IPS DF 4.7 (cell line): Measurements from ENCODE around the gene NUDT5.
"Not testable (repeated sequence)": the region's sequence is repeated elsewhere in the genome, so short reads cannot be mapped to it uniquely, and the experiment has no call there.

Source experiments
- DNase-seq: peaks from one replicate; pipeline ENCODE4 v3.0.0-alpha.2; 2013; ENCODE audit warnings: low spot score; ENCODE audit errors: extremely low read depth

Gene NUDT5

DNA sequence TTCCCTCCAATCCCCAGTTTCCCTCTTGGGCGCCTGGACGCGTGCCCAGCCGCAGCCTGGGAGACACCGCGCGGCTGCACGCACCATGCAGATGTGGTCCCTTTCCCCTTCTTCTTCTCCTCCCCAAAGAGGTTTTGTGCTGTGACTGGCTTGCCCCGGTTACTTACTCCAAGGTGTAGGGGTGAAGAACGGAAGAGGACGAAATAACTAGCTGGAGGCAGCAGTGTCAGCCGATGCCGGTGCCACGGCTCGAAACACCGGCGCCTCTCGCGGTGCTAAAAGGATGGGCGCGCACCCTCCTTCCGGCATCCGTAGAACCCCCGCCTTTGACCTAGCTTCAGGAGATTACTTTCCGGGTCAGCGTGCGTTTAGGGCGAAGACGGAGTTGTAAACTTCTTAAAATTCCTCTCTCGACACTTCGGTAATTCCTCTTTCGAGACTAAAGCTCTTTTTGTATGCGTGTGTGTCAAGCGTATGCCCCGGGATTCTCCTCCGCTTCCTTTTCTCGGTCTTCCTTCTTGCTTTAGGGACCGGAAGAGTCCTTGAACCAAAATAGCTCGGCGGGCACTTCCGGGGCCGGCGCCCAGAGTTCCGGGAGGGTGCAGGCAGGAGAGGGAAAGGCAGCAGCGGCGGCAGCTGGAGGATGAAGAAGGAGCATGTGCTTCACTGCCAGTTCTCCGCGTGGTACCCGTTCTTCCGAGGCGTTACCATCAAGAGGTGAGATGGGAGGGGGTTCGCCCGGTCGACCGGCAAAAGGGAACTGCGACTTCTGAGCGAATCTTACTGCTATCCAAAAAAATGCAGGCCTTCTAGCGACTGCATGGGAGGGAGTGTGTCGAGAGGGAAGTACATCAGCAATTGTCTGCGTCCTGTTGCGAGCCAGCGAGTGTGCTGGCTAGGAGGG lies at the start of gene NUDT5, which contains the start of gene CDC123:
Gene NUDT5, minus strand, starts transcription at position 289 of the 904 bp plus-strand sequence. CDS start 9,600 bp downstream, outside the sequence.
Gene CDC123, plus strand, starts transcription at position 586 of the 904 bp plus-strand sequence. Its CDS starts 58 bp downstream, at position 644.
- DNase-seq: peak; percentile 51

DNA sequence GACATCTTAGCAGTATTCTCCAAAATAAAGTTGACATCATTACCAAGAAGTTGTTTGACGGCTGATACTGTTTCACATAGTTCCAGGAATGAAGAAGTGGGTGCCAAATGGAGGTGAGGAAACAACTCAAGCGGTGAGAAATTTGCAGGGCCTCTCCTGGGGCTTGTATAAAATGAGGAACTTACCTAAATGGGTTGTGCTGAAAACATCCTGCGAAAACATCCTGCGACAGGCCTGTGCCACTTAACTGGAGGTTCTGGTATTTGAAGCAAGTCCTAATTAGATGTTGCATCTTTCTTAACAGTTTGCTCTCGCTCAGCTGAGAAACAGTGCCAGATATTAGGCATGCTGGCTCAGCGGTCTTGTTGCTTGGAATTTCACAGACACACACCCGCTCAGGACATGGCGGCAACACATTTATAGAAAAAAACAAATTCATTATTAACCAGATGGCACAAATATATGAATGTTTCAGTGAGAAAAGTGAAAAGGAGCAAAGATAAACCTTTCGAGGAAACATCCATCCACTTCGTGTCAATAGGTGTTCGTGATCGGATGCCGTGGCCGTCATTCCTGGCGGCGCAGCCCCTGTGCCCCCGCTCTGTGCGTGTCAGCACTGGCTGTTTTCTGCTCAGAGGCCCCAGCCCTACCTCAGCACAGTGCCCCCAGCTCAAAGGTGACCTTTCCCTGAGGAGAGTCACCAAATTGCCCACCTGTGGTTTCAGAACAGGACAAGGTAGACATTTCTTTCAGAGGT lies 48.4 kb upstream of the NUDT5 start:
- DNase-seq: no peak

DNA sequence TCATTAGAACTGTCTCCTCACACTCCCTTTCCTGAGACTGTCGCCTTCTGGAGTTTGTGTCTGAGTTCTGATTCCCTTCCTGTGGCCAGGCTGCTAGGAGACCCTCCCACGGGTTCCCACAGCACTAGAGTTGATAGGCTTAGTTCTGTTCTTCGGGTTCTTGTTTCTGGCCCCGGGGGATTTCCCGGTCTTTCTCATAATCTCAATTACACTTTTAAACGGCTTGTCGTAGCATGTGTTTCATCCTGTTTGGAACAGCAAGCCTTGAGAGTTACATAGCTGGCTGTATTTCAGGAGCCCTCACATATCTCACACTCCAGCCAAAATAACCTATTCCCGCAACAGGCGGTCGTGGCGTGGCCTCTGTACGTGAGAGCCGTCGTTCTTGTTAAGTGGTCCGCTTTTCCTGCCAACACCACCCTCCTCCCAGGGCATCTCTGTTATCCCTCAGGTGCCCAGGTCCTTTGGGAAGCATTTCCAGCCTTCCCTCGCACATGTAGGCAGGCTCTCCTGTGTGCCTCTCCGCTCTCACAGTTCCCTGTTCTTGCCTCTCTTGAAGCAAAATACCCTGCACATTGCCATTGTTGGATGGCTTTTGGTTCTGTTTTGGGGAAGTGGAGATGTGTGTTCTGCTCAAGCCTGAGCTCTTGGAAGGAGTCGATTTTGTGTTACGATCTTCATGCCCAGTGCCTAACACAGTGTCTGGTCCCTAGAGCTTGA lies 46.3 kb upstream of the NUDT5 start:
- no peak for DNase-seq

DNA sequence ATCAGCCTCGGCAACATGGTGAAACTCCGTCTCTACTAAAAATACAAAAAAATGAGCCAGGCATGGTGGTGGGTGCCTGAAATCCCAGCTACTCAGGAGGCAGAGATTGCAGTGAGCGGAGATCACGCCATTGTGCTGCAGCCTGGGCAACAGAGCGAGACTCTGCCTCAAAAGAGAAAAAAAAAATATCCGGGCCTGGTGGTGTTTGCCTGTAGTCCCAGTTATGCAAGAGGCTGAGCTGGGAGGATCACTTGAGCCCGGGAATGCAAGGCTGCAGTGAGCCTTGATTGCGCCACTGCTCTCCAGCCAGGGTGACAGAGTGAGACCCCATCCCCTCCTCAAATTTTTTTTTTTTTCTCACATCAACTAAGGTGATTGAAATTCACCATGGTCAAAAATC lies 43.1 kb upstream of the NUDT5 start:
- DNase-seq: no peak

DNA sequence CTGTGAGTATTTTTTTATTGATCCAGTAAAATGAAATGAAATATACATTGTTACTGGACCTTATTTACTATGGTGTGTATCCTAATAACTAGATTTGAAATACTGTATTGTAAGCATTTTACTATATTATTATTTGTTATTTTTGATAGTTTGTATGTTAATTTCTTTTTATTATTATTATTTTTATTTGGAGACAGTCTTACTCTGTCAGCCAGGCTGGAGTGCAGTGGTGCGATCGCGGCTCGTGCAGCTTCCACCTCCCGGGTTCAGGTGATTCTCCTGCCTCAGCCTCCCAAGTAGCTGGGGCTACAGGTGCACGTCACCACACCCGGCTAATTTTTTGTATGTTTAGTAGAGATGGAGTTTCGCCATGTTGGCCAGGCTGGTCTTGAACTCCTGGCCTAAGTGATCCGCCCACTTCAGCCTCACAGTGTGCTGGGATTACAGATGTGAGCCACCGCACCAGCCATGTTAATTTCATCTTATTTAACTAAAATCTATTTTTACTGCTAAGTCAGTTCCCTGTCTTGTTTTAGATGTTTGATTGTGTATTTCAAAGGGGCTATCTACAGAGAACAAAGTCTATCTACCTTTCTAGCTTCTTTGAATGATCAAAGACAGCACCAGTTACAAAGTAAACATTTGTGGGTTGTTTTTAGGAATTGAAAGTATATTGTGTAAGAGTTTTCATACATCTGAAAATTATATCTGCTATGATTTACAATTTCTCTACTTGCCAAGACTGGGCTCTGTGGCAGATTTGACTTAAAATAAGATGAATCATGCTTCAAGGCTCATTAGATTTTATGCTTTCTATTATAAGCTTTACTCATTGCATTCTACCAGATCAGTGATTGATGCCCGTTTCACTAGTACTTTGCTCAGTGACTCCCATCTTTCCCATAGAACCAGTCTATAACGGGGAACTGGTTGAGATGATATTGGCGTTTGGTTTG lies 41.9 kb upstream of the NUDT5 start:
- no peak for DNase-seq

DNA sequence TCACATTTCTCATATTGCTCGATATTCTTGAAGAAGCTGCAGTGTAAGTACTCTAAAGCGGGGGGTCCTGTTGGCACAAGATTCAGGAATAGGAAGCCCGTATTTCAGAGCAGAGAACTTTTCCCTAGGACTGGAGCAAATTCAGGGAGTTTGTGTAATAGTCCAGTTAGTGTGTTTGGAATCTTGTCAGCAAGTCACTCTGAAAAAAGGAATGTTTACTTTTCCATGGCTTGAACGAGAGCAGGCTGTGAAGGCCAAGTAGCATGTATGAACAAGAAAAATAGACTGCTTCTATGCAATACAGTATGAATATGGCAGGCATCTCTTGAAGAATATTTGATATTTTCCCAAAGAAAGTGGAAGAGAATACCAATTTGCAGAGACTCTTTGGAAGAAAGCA lies 40.1 kb upstream of the NUDT5 start:
- no peak for DNase-seq

DNA sequence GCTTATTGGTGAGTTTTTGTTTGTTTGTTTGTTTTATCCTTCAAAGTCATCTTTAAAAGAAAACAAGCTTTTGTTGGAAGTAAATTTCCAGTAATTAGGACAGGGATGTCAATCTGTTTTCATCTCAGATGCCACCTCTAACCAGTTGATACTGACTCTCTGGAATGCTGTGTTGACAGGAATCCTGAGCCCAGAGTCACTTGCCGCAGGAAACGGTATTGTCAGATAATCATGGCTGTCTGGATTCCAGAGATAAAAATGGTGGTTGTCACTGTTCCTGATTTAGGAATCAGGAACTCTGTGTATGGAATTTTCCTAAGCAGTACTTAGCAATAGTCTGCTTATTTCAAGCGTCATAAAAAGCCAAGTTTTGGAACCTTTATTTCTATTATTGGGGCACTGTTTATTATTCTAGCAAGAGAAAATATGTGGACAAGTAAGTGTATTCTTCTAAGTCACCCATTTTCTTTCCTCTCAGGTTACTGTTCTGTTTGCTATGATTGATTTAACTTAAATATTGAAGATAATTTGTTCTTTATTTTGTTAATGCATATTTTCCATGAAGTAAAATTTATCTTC lies 39.5 kb upstream of the NUDT5 start:
- DNase-seq: no peak

DNA sequence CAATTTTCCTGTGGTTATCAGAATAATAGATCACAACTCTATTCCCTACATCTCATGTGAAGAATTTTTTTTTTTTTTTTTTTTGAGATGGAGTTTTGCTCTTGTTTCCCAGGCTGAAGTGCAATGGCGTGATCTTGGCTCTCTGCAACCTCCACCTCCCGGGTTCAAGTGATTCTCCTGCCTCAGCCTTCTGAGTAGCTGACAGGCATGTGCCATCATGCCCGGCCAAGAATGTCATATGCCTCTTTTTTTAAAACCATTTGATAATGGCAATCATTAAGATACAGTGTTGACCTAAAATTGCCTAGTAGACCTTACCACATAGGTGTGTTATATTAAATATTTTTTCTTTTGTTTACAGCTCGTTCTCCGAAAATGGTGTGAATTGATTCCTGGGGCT lies 39.0 kb upstream of the NUDT5 start:
- DNase-seq: not testable (repeated sequence)

DNA sequence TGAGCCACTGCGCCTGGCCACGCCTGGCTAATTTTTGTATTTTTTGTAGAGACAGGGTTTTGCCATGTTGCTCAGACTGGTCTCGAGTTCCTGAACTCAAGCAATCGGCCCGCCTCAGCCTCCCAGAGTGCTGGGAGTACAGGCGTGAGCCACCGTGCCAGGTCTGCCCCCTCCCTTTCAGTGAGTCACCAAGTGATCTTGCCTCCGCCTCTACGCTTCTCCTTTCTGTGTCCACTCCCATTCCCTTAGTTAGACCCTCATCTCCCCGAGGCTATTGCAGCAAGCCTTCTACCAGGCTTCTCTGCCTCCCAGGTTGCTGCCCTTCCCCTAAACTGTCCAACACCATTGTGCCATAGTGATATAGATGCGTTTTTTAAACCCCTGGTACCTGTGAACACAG lies 33.2 kb upstream of the NUDT5 start:
- DNase-seq: no peak

DNA sequence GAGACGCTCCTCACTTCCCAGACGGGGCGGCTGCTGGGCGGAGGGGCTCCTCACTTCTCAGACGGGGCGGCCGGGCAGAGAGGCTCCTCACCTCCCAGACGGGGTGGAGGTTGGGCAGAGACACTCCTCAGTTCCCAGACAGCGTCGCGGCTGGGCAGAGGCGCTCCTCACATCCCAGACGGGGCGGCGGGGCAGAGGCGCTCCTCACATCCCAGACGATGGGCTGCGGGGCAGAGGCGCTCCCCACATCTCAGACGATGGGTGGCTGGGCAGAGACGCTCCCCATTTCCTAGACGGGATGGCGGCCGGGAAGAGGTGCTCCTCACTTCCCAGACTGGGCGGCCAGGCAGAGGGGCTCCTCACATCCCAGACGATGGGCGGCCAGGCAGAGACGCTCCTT lies 30.7 kb upstream of the NUDT5 start:
- DNase-seq: not testable (repeated sequence)

DNA sequence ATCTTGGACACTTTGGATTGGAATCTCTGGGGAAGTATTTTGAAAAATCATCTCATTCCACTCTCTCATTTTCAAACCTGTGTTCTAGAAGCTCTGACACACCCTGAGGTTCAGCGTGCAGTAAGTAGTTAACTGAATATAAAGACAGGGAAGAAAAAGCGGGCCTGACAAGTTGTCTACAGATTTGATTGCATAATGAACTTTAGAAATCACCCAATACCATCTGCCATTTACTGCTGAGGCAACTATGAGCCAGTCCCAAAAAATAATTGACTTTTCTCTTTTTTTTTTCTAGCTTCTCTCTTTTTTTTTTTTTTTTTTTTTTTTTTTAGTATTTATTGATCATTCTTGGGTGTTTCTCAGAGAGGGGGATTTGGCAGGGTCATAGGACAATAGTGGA lies 29.8 kb upstream of the NUDT5 start:
- DNase-seq: no peak

DNA sequence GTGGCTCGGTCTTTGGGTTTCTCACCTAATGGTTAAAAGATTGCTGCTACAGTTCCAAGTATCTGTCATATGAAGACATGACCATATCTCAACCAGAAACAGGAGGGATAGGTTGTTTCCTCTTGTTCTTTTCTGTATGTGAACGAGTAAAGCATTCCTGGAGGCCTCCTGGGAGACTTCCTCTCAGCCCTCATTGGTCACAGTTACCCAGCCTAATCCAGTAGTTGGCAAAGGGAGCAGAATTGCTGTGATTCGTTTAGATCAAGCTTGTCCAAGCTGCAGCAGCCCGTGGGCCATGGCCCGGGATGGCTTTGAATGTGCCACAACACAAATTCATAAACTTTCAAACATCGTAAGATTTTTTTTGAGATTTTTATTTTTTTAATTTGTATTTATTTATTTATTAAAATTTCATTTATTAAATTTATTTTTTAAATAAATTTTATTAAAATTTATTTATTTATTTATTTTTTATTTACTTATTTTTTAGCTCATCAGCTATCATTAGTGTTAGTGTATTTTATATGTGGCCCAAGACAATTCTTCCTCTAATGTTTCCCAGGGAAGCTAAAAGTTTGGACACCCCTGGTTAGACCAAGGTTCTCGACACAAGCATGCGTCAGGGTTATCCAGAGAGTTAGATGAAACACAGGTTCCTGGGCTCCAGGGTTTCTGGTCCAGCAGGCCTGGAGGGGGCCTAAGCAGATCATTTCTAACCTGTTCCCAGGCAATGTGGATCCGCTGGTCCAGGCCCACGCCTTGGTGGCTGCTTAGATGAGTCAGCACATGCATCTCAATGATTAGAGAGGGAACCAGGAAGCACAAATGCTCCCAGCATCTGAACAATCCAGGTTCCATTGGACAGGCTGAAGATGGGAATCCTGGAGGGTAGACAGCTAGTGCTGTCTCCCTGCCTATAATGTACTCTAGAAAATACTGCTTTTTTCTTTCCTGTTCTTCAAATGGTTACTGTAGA lies 25.9 kb upstream of the NUDT5 start:
- no peak for DNase-seq

DNA sequence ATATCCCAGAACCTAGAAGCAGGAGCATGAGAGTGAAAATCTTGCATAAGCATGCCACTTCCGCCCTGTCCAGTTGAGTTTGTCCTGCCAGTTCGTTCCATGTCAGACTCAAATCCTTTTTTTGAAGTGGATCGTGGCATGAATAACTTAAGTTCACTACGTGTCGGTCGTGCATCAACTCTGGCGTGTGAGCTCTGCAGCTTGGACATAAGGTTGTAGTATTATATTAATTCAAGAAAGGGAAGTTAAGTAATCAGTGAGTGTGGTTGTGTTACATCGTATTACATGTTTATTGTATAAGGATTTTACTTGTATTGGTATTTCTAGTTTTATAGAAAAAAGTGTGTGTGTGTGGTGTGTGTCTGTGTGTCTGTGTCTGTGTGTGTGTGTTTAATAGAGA lies 23.3 kb upstream of the NUDT5 start:
- no peak for DNase-seq

DNA sequence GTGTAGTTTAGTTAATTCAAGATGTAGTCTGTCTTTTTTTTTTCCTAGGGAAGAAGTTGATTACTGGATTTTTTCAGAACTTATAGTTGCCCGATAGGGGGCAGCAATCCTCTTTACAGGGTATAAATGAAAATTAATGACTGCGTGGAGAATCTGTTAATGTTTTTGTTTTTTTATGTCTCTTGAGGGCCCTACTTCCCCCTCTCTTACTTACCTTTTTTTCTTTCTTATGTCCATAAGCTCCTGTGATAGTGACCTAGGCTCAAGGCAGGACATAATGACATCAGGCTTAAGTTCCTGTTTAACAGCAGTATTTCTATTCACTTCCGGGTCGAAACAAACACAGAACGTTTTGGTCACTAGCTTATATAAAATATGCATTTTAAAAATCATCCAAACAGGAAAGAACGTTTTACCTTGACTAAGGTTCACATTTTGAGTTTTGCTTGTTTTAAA lies 19.1 kb upstream of the NUDT5 start:
- no peak for DNase-seq

DNA sequence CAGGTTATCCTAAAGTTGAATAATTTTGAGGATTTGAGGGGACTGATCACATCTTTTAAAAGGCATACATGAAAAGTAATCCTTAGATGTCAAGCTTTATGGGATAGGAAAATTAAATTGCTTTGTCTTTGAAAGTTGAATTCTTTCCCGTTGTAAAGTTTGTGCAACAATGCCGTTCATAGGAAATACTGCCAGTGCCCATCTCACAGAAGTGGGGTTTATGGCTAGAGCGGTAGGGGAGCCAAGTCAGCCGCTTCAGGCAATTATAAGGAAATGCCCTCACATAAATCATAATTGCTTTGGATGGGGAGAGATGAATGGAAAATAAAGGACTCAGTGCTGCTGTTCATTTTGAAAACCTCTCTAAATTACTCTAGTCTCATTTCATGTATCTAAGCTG lies 18.4 kb upstream of the NUDT5 start:
- DNase-seq: no peak

DNA sequence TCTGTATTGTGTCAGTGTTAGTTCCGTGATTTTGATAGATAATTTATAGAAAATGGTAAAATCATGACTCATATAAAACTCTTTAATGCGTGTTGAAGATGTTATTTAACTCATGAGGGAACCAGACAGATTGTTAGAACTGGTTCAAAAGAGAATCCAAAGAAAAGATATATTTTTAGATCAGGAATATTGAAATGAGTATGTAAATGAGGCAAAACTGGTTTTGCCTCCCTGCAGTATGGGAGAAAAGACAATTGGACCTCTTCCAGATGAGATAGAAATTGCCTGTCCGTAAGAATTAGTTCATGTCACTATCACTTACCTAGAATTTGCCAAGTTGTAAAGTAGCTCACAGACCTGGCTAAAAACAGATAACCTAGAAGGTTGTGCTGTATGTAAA lies 17.9 kb upstream of the NUDT5 start:
- DNase-seq: no peak

DNA sequence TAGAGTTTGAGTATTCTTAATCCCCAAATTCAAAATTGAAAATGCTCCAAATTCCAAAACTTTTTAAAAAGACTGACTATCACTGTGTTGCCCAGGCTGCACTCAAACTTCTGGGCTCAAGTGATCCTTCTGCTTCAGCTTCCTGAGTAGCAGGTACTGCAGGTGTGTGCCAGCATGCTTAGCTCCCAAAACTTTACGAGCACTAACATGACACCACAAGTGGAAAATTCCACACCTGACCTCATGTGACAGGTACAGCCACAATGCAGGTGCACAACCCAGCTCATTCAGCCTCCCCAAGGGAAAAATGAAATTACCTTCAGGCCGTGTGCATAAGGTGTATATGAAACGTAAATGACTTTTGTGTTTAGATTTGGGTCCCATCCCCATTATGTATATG lies 16.8 kb upstream of the NUDT5 start:
- DNase-seq: no peak

DNA sequence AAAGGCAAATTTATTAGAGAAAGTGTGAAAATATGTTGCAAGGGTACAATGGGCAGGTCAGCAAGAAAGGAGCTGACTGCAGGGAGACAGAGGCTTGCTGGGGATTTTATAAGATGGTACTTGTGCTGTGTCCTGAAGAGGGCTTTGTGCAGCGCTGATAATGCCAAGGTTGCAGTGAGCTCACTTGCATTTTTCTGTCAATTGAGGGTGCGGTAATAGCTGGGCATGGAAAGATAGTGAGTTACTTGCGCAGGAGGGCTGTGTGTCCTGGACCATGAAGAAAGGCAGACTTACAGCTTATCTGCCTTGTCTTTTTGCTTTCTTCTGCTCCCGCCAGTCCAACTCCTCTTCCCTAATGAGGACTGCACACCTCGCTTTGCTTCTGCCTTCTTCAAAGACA lies 12.8 kb upstream of the NUDT5 start:
- no peak for DNase-seq

DNA sequence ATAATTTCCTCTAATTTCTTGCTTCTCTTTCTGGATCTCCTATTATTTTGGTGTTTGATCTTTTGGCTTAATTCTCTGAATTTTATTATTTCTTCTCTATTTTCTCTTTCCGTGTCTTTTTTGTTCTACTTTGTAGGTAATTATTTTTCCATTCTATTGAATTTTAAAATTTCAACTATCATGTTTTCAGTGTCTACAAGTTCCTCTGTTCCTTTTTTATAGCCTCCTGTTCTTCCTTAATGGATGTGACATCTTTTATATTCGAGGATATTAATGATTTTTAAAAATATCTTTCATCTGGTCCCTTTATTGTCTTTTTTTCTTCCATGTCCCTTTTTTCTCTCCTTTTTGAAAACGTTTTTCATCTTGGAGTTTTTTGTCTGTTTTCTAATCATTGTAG lies 11.4 kb upstream of the NUDT5 start:
- DNase-seq: no peak
